Stimulated activated CD8-positive, alpha-beta memory T cell treated with anti-CD3 and anti-CD28 coated beads, Interleukin-15, amount 100 ng/mL, for 48 hours (primary cell): ENCODE measurements around the gene NUDT8.
"Not testable (repeated sequence)": the region's sequence is repeated elsewhere in the genome, so short reads cannot be mapped to it uniquely, and the experiment has no call there.

Experiments
- DNase-seq, 2 donors: peaks; one replicate each; pipeline ENCODE4 v3.0.0-alpha.2; 2020; ENCODE audit warnings: low read depth in 2 of 2

The NUDT8 gene

DNA sequence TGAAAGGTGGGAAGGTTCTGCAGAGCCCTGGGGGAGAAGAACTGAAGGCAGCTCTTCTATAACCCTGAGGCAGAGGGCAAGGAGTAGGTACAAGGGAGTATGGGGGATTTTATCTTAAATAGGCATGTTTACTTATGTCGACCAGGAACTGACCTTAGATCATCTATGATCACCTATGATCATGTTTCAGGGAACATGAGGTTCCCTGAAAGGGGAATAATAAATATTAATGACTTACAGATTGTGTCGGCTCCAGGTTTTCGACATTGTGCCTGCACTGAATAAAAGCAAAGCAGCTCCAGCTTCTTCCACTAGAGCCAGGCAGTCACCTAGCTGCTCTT, 36.2 kb downstream of the NUDT8 start:
- DNase-seq = no peak

DNA sequence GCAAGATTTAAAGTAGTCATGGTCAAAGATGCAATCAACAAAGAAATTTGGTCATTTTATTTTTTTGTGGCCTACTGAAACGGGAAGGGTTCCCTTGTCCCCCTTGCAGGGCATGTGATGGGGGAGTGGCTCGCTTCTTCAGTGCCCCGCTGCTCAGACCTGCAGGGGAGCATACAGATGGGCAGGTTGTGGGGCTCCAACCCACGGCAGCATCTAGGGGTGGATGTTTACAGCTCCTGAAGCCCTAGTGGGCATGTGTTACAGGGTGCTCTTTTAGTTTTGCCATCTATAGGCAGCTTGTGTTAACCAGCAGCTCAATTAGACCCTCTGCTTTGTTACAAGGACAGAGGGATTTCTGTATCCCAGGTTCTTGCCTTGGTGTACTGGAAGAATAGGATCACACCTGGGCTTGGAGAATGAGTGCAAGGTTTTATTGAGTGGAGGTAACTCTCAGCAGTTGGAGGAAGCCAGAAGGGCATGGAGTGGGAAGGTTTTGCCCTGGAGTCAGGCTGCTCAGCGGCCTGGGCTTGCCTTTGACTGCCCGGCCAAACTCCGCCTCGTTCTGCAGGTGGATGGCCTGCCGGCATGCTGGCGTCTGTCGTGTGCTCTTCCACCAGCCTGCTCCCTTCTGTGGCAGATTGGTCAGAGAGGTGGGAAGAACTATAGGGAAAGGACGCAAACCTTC, 36.7 kb downstream of the NUDT8 start:
- no peak for DNase-seq

DNA sequence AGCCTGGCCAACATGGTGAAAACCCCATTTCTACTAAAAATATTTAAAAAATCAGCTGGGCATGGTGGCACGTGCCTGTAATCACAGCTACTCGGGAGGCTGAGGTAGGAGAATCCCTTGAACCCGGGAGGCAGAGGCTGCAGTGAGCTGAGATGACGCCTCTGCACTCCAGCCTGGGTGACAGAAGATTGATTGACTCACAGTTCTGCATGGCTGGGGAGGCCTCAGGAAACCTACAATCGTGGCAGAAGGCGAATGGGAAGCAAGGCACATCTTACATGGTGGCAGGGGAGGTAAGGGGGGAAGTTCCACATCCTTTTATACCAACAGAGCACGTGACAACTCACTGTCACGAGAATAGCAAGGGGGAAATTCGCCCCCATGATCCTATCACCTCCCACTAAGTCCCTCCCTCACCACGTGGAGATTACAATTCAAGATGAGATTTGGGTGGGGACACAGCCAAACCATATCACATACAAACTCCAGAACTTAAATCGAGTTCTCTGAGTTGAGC, 40.8 kb downstream of the NUDT8 start:
- DNase-seq = not testable (repeated sequence)

DNA sequence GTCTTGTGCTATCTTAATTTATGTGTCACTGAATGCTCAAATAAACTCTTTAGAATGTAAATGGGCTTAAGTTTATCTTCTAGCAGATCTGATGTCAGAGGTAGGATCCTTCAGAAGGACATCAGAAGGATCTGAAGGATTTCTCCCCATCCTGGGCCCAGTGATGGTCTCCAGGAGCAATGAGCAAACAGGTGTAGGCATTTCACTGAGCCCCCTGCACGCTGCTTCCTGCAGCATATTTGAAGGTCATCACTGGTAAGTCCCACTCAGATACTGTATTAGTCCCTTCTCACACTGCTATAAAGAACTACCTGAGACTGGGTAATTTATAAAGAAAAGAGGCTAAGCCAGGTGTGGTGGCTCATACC, 41.6 kb downstream of the NUDT8 start:
- no peak for DNase-seq

DNA sequence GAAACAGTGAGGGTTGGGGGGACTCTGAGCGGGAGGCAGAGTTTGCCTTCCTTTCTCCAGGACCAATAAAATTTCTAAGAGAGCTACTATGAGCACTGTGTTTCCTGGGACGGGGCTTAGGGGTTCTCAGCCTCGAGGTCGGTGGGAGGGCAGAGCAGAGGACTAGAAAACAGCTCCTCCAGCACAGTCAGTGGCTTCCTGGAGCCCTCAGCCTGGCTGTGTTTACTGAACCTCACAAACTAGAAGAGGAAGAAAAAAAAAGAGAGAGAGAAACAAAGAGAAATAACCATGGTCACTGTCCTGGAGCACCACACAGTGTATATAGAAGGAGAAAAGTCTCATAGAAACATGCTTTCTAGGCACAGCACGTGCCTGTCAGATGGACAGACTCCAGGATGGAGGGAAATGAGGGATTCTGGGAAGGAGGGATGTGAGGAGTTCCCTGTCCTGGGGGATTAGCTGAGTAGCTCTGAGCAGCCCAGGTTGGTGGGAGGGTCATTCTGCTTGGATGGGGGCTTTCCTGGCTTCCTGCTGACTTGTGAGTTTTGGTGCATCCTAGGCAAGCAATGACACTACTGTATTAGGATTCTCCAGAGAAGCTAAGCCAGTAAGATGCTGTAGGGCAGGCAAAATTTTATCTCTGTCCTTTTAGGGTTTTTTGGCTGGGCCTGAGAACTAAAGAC, 43.0 kb downstream of the NUDT8 start:
- DNase-seq = no peak

DNA sequence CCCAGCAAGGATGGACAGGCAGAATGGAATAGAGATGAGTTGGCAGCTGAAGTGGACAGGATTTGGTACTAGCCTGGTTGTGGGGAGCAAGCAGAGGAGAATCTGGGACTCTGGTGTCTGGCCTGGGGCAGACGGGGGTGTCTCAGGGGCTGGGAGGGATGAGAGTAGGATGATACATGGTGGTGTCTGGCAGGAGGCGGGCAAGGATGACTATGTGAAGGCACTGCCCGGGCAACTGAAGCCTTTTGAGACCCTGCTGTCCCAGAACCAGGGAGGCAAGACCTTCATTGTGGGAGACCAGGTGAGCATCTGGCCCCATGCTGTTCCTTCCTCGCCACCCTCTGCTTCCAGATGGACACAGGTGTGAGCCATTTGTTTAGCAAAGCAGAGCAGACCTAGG, 43.8 kb downstream of the NUDT8 start:
- no peak for DNase-seq

DNA sequence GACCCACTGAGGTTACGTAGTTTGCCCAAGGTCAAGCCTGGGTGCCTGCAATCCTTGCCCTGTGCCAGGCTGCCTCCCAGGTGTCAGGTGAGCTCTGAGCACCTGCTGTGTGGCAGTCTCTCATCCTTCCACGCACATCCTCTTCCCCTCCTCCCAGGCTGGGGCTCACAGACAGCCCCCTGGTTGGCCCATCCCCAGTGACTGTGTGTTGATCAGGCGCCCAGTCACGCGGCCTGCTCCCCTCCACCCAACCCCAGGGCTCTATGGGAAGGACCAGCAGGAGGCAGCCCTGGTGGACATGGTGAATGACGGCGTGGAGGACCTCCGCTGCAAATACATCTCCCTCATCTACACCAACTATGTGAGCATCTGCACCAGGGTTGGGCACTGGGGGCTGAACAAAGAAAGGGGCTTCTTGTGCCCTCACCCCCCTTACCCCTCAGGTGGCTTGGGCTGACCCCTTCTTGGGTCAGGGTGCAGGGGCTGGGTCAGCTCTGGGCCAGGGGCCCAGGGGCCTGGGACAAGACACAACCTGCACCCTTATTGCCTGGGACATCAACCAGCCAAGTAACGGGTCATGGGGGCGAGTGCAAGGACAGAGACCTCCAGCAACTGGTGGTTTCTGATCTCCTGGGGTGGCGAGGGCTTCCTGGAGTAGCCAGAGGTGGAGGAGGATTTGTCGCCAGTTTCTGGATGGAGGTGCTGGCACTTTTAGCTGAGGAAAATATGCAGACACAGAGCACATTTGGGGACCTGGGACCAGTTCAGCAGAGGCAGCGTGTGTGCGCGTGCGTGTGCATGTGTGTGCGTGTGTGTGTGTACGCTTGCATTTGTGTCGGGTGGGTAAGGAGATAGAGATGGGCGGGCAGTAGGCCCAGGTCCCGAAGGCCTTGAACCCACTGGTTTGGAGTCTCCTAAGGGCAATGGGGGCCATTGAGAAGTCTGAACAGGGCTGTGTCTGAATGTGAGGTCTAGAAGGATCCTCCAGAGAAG, 44.6 kb downstream of the NUDT8 start:
- no peak for DNase-seq

DNA sequence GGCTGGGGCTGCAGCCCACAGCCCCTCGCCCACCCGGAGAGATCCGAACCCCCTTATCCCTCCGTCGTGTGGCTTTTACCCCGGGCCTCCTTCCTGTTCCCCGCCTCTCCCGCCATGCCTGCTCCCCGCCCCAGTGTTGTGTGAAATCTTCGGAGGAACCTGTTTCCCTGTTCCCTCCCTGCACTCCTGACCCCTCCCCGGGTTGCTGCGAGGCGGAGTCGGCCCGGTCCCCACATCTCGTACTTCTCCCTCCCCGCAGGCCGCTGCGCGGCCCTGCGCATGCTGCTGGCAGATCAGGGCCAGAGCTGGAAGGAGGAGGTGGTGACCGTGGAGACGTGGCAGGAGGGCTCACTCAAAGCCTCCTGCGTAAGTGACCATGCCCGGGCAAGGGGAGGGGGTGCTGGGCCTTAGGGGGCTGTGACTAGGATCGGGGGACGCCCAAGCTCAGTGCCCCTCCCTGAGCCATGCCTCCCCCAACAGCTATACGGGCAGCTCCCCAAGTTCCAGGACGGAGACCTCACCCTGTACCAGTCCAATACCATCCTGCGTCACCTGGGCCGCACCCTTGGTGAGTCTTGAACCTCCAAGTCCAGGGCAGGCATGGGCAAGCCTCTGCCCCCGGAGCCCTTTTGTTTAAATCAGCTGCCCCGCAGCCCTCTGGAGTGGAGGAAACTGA, 45.4 kb downstream of the NUDT8 start:
- no peak for DNase-seq

DNA sequence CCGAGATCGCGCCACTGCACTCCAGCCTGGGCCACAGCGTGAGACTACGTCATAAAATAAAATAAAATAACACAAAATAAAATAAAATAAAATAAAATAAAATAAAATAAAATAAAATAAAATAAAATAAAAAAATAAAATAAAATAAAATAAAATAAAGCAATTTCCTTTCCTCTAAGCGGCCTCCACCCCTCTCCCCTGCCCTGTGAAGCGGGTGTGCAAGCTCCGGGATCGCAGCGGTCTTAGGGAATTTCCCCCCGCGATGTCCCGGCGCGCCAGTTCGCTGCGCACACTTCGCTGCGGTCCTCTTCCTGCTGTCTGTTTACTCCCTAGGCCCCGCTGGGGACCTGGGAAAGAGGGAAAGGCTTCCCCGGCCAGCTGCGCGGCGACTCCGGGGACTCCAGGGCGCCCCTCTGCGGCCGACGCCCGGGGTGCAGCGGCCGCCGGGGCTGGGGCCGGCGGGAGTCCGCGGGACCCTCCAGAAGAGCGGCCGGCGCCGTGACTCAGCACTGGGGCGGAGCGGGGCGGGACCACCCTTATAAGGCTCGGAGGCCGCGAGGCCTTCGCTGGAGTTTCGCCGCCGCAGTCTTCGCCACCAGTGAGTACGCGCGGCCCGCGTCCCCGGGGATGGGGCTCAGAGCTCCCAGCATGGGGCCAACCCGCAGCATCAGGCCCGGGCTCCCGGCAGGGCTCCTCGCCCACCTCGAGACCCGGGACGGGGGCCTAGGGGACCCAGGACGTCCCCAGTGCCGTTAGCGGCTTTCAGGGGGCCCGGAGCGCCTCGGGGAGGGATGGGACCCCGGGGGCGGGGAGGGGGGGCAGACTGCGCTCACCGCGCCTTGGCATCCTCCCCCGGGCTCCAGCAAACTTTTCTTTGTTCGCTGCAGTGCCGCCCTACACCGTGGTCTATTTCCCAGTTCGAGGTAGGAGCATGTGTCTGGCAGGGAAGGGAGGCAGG, 46.2 kb downstream of the NUDT8 start, which contains the start of gene GSTP1:
Gene GSTP1 (plus strand): TSS at position 566 of the 958 bp plus-strand sequence. CDS start 32 bp downstream, at position 598.
- peak; percentile 81 for DNase-seq

DNA sequence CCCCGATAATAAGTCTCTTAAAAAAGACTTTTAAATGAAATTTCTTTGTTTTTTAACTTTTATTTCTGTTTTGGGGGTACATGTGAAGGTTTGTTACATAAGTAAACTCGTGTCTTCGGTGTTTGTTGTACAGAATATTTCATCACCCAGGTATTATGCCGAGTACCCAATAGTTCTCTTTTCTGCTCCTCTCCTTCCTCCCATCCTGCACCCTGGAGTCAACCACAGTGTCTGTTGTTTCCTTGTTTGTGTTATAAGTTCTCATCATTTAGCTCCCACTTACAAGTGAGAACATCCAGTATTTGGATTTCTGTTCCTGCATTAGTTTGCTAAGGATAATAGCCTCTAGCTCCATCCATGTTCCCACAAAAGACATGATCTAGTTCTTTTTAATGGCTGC, 47.7 kb downstream of the NUDT8 start:
- no peak for DNase-seq

DNA sequence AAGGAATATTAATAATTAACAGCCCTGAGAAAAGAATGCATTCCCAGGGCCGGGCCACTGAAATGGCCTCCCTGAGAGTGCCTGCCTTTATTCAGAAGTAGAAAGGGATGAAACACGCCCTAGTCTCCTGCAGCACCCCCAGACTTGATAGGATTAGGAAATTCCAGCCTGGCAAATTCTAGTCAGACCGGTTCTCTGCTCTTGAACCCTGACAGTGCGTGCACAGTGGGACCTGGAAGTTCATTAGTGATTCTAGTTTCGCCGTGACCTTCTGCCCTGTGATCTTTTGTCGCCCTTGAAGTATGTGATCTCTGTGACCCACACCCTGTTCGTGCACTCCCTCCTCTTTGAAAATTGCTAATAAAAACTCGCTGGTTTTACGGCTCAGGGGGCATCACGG, 48.3 kb downstream of the NUDT8 start:
- no peak for DNase-seq

DNA sequence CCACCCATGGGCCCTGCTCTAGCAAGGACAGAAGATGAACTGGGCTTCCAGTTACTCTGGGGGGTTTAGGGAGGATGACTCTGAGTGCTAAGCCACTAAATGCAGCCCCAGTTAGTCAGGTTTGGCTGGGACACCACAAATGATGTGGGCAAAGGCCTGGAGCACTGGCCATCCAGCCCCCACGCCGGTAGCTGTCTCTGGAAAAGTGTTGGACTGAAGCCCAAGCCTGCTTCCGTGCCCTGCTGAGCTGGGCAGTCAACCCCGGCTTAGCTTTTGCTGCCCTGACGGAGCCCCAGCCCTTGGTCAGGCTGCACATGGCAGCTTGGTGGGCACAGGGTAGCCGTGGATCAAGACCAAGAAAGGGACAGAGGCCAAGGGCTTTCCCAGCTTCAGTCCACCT, 51.8 kb downstream of the NUDT8 start:
- DNase-seq = no peak
